ENCODE measurements around the gene CKB.

- TF ChIP-seq ARNTL (CRISPR knock-in tag; IDR thresholded peaks at IDR 0.05; ENCODE audit: borderline replicate concordance, low read depth) (no peak), ZFP3 (CRISPR knock-in tag; IDR thresholded peaks at IDR 0.05) (no peak)
Measured at GRCh38 chr14:103504991-103505565, 17.6 kb downstream of the CKB start.

Measured in SK-N-SH treated with all-trans-retinoic acid at 6 μM for 48 hours (cell line).